MCF 10A (cell line): ENCODE data around the gene ACSS2. TPM values are rescaled to one million over a fixed set of nuclear protein-coding genes. Genes with fewer than 3 reads are reported as not detected.
A peak's percentile ranks its signal among the peaks of the same experiment; 100 is the strongest.

ENCODE experiments used
- BruUV-seq: library from RNA; stranded (reverse); fragments of 400-500 nt; replicated peaks from 2 replicates; lab custom pipeline; 2021; lab: Mats Ljungman, UMichigan
- CTCF ChIA-PET: fragments of 300-600 bp; sonication (Branson Sonifier 250); formaldehyde crosslinking; extraction: SDS; loops from one replicate; lab custom pipeline; 2021; ENCODE audit warnings: antibody characterized with exemption, inconsistent platforms; lab: Yijun Ruan, JAX
- POLR2A ChIA-PET: fragments of 300-600, 350-650 bp; sonication (Branson Sonifier 250); formaldehyde crosslinking; extraction: SDS; loops from one replicate; lab custom pipeline; 2020; ENCODE audit warnings: antibody characterized with exemption, inconsistent platforms; lab: Yijun Ruan, JAX
- DNase-seq: peaks from one replicate; pipeline ENCODE4 v3.0.0-alpha.2; 2018; ENCODE audit not compliant: unreplicated experiment
- H3K27ac Mint-ChIP-seq: one replicate; pipeline ENCODE4 v1.8.0; 2022; ENCODE audit warnings: mild to moderate bottlenecking, low read depth, mixed read lengths; ENCODE audit not compliant: unreplicated experiment
- H3K27me3 Mint-ChIP-seq: one replicate; pipeline ENCODE4 v1.8.0; 2022; ENCODE audit warnings: mixed read lengths; ENCODE audit not compliant: insufficient read depth, unreplicated experiment
- H3K36me3 Mint-ChIP-seq: one replicate; pipeline ENCODE4 v1.8.0; 2022; ENCODE audit warnings: mild to moderate bottlenecking, moderate library complexity, mixed read lengths; ENCODE audit not compliant: insufficient read depth, unreplicated experiment
- H3K4me1 Mint-ChIP-seq: one replicate; pipeline ENCODE4 v1.8.0; 2022; ENCODE audit warnings: mixed read lengths; ENCODE audit not compliant: insufficient read depth, unreplicated experiment
- H3K4me3 Mint-ChIP-seq: one replicate; pipeline ENCODE4 v1.8.0; 2022; ENCODE audit warnings: mild to moderate bottlenecking, moderate library complexity, mixed read lengths; ENCODE audit not compliant: unreplicated experiment
- H3K9me3 Mint-ChIP-seq: one replicate; pipeline ENCODE4 v1.8.0; 2022; ENCODE audit warnings: mixed read lengths; ENCODE audit not compliant: unreplicated experiment
- intact Hi-C: fragments of 100-400 bp; cut with micrococcal nuclease; formaldehyde crosslinking; loops from 2 replicates; pipeline ENCODE4 v1.14.1; 2022
- total RNA-seq: library from RNA; stranded (reverse); gene quantifications from 2 replicates; pipeline ENCODE4 v1.2.3, GENCODE V29; 2022
- TF ChIP-seq, protein P1 (sequence below): fragments of 200-600 bp; IDR thresholded peaks from one replicate; pipeline ENCODE4 v1.8.0; 2022; ENCODE audit warnings: antibody characterized with exemption, mild to moderate bottlenecking; ENCODE audit not compliant: unreplicated experiment

ACSS2 gene
- total RNA-seq, 1 experiment from 2014 or later = 42.0 TPM

DNA sequence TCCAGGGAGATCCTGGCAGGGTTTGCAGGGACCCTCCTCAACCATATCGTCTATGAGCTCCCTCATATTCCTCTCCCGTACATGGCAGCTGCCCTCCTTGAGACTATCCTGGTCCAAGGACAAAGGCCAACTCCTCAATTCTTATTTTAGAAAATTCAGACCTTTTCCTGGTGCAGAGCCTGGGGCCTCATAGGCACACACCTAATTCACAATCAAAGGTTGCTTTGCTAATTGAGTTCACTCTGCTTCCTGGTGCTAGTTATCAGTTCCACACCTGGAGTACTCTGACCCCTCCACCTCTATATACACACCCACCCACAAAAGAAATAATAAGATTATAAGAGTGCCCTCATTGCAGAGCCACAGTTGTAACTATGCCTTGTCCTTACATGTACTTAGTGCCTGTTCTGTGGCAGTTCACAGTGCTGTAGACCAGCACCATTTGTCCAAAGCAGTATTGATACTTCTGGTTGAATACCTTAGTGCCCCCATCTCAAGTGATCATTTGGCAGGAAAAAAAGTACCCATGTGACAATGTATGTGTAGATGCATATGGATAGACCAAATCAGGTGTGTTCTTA is 40.5 kb downstream of the ACSS2 start:
- CTCF ChIA-PET = interaction anchor here (0.6 to 2.5 kb wide), 6 partner anchors 23 to 616 kb away, joined by 3 to 6 read pairs (median 3); no protein-coding TSS in a partner anchor
- H3K4me1 Mint-ChIP-seq = peaks cover 18% of the 10 kb centered on the region
- H3K27me3 Mint-ChIP-seq = no peaks in the 10 kb centered on the region
- TF ChIP-seq, protein P1, sequence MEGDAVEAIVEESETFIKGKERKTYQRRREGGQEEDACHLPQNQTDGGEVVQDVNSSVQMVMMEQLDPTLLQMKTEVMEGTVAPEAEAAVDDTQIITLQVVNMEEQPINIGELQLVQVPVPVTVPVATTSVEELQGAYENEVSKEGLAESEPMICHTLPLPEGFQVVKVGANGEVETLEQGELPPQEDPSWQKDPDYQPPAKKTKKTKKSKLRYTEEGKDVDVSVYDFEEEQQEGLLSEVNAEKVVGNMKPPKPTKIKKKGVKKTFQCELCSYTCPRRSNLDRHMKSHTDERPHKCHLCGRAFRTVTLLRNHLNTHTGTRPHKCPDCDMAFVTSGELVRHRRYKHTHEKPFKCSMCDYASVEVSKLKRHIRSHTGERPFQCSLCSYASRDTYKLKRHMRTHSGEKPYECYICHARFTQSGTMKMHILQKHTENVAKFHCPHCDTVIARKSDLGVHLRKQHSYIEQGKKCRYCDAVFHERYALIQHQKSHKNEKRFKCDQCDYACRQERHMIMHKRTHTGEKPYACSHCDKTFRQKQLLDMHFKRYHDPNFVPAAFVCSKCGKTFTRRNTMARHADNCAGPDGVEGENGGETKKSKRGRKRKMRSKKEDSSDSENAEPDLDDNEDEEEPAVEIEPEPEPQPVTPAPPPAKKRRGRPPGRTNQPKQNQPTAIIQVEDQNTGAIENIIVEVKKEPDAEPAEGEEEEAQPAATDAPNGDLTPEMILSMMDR = no peak
- DNase-seq = no peak
- H3K27ac Mint-ChIP-seq = no peak overlapping the region
- H3K36me3 Mint-ChIP-seq = peaks cover 14% of the 10 kb centered on the region
- H3K9me3 Mint-ChIP-seq = no peaks in the 10 kb centered on the region
- no peak overlapping the region for H3K4me3 Mint-ChIP-seq
- BruUV-seq = no TSS peak
- POLR2A ChIA-PET = interaction anchor here (0.9 to 1.2 kb wide), 3 partner anchors 9 to 93 kb away, joined by 3 read pairs; no protein-coding TSS in a partner anchor
- intact Hi-C loops = no loop called here

DNA sequence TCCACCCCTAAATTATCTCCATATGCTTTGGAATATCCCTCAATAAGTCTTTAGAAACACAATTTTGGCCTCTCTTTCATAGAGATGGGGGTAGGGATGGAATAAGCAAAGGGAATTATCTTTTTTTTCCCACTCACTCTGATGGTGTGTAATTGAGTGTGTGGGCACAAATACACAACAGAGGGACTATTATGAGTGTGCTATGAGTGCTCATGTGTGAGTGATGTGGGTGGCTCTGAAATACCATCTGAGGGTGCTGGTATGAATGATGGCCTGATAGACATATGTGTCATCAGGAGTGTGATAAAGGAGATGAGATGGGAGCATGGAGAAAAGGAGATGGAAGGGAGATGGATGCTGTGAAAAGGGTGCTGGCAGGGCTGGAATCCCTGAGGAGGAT is 43.6 kb downstream of the ACSS2 start:
- CTCF ChIA-PET = no interaction called here
- no peak overlapping the region for H3K27ac Mint-ChIP-seq
- no TSS peak for BruUV-seq
- no peak overlapping the region for H3K4me3 Mint-ChIP-seq
- TF ChIP-seq, protein P1 = no peak
- POLR2A ChIA-PET = interaction anchor here (1.3 to 1.5 kb wide), 2 partner anchors 13 to 44 kb away, joined by 5 to 6 read pairs; partner anchors contain the start of gene ACSS2
- no peak for DNase-seq
- no peaks in the 10 kb centered on the region for H3K27me3 Mint-ChIP-seq
- H3K9me3 Mint-ChIP-seq = no peaks in the 10 kb centered on the region
- H3K4me1 Mint-ChIP-seq = peaks cover 18% of the 10 kb centered on the region
- H3K36me3 Mint-ChIP-seq = peaks cover 8% of the 10 kb centered on the region
- intact Hi-C loops = no loop called here

DNA sequence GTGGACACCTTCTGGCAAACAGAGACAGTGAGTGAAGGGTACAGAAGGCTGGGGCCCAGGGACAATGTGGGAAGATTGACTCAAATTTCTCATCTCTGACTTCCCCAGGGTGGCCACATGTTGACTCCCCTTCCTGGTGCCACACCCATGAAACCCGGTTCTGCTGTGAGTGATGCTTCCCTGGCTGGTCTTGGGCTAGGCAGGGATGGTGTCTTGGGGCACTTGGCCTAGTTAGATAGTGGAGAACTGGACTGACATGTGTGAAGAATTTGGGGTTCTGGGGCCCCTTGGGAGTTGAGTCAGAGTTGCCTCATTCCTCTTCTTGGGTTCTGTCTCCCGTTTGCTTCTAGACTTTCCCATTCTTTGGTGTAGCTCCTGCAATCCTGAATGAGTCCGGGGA is 45.0 kb downstream of the ACSS2 start:
- TF ChIP-seq, protein P1 = no peak
- Mint-ChIP-seq H3K27me3 (no peaks in the 10 kb centered on the region), H3K36me3 (peaks cover 17% of the 10 kb centered on the region), H3K9me3 (no peaks in the 10 kb centered on the region), H3K4me3 (no peak overlapping the region), H3K4me1 (peaks cover 23% of the 10 kb centered on the region), H3K27ac (no peak overlapping the region)
- ChIA-PET POLR2A (interaction anchor here (0.5 to 4.4 kb wide), 11 partner anchors 10 to 86 kb away, joined by 3 to 51 read pairs (median 7); partner anchors contain the start of genes ACSS2 and GGT7), CTCF (interaction anchor here (0.7 to 2.2 kb wide), 3 partner anchors 9 to 34 kb away, joined by 3 to 6 read pairs (median 4); partner anchors contain the start of genes GSS and MYH7B)
- BruUV-seq = no TSS peak
- DNase-seq = no peak
- intact Hi-C loops = no loop called here

DNA sequence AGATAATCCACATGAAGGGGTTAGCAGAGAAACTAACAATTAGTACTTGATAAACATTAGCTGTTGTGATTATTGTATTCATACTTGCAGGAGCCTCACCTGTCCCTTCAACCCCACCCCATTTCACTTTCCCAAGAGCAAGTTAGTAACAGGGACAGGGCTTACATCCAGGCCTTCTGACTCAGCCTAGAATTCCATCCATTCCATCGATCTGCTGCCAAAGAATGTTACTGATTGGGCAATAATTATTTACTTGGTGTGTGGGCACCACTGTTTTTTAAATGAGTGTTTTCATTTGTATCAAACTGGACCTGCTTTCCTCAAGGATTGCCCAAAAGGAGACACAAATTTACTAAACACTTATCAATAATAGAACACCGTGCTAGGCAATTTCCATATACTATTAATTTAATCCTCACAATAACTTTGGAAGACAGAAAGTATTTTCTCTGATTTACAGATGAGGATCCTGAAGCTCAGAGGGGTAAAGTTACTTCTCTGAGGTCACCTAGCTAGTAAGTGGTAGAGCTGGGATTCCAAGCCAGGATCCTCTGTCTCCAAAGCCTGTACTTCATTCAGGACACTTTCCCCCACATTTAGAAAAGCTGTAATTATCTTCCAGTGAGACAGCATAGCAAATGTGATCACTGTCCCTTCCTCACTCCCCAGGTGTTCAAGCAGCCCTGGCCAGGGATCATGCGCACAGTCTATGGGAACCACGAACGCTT is 46.4 kb downstream of the ACSS2 start:
- Mint-ChIP-seq H3K27ac (no peak overlapping the region), H3K9me3 (no peaks in the 10 kb centered on the region), H3K36me3 (peaks cover 31% of the 10 kb centered on the region), H3K4me1 (peaks cover 34% of the 10 kb centered on the region), H3K4me3 (no peak overlapping the region), H3K27me3 (no peaks in the 10 kb centered on the region)
- DNase-seq = peak; percentile 93
- intact Hi-C loops = no loop called here
- ChIA-PET POLR2A (interaction anchor here (0.6 to 4.4 kb wide), 25 partner anchors 9 to 476 kb away, joined by 3 to 51 read pairs (median 6); partner anchors contain the start of genes ACSS2, GSS and MYH7B), CTCF (interaction anchor here (0.6 to 2.2 kb wide), 8 partner anchors 10 to 183 kb away, joined by 3 to 13 read pairs (median 4); partner anchors contain the start of genes ACSS2, GGT7, GSS and MYH7B)
- TF ChIP-seq, protein P1 = no peak
- no TSS peak for BruUV-seq
